Measurements from ENCODE around the gene CELA2A.

CELA2A gene

GRCh38 chr1:15439325-15439724 is 17.2 kb upstream of the CELA2A start:
- H3K27me3 ChIP-seq (replicated peaks): no peaks in the 10 kb centered on the region
- in situ Hi-C loops (cut with HindIII; ENCODE audit: low pct_ligation_motif_present, low sequenced_read_pairs): no loop called here
- H3K27ac ChIP-seq: no peak overlapping the region
- no peaks in the 10 kb centered on the region for H3K36me3 ChIP-seq (replicated peaks)
- TF ChIP-seq CTCF (IDR thresholded peaks at IDR 0.05; ENCODE audit: low read depth, low read length, missing control alignments): no peak
- DNase-seq: no peak
- no peak overlapping the region for H3K4me3 ChIP-seq (ENCODE audit: low read depth, low read length)

GRCh38 chr1:15440357-15440756 is 16.2 kb upstream of the CELA2A start:
- no peak overlapping the region for H3K4me3 ChIP-seq (ENCODE audit: low read depth, low read length)
- no peak for TF ChIP-seq CTCF (IDR thresholded peaks at IDR 0.05; ENCODE audit: low read depth, low read length, missing control alignments)
- no peak for DNase-seq

GRCh38 chr1:15441247-15441646 is 15.3 kb upstream of the CELA2A start:
- in situ Hi-C loops (cut with HindIII; ENCODE audit: low pct_ligation_motif_present, low sequenced_read_pairs): no loop called here
- no peaks in the 10 kb centered on the region for H3K27me3 ChIP-seq (replicated peaks)
- TF ChIP-seq CTCF (IDR thresholded peaks at IDR 0.05; ENCODE audit: low read depth, low read length, missing control alignments): no peak

More at GRCh38 chr1:15440357-15440756, 16.2 kb upstream of the CELA2A start:
- Histone ChIP-seq H3K27me3 (replicated peaks) (no peaks in the 10 kb centered on the region), H3K27ac (no peak overlapping the region), H3K36me3 (replicated peaks) (no peaks in the 10 kb centered on the region)
- in situ Hi-C loops (cut with HindIII; ENCODE audit: low pct_ligation_motif_present, low sequenced_read_pairs): no loop called here

GRCh38 chr1:15442119-15442518 is 14.4 kb upstream of the CELA2A start:
- H3K27ac ChIP-seq: no peak overlapping the region
- TF ChIP-seq CTCF (IDR thresholded peaks at IDR 0.05; ENCODE audit: low read depth, low read length, missing control alignments): no peak
- in situ Hi-C loops (cut with HindIII; ENCODE audit: low pct_ligation_motif_present, low sequenced_read_pairs): no loop called here

More at GRCh38 chr1:15441247-15441646, 15.3 kb upstream of the CELA2A start:
- Histone ChIP-seq H3K27ac (no peak overlapping the region), H3K36me3 (replicated peaks) (no peaks in the 10 kb centered on the region), H3K4me3 (ENCODE audit: low read depth, low read length) (no peak overlapping the region)
- no peak for DNase-seq

GRCh38 chr1:15442759-15443158 is 13.8 kb upstream of the CELA2A start:
- no peak for DNase-seq
- in situ Hi-C loops (cut with HindIII; ENCODE audit: low pct_ligation_motif_present, low sequenced_read_pairs): no loop called here
- no peak overlapping the region for H3K27ac ChIP-seq
- no peak overlapping the region for H3K4me3 ChIP-seq (ENCODE audit: low read depth, low read length)
- no peaks in the 10 kb centered on the region for H3K36me3 ChIP-seq (replicated peaks)
- H3K27me3 ChIP-seq (replicated peaks): no peaks in the 10 kb centered on the region
- no peak for TF ChIP-seq CTCF (IDR thresholded peaks at IDR 0.05; ENCODE audit: low read depth, low read length, missing control alignments)

More at GRCh38 chr1:15442119-15442518, 14.4 kb upstream of the CELA2A start:
- Histone ChIP-seq H3K4me3 (ENCODE audit: low read depth, low read length) (no peak overlapping the region), H3K27me3 (replicated peaks) (no peaks in the 10 kb centered on the region), H3K36me3 (replicated peaks) (no peaks in the 10 kb centered on the region)
- DNase-seq: no peak

- in situ Hi-C loops (cut with HindIII; ENCODE audit: low pct_ligation_motif_present, low sequenced_read_pairs): no loop called here
- no peak for DNase-seq
- Histone ChIP-seq H3K36me3 (replicated peaks) (no peaks in the 10 kb centered on the region), H3K27me3 (replicated peaks) (no peaks in the 10 kb centered on the region), H3K4me3 (ENCODE audit: low read depth, low read length) (no peak overlapping the region), H3K27ac (no peak overlapping the region)
- no peak for TF ChIP-seq CTCF (IDR thresholded peaks at IDR 0.05; ENCODE audit: low read depth, low read length, missing control alignments)
Observed at GRCh38 chr1:15443281-15443680, 13.3 kb upstream of the CELA2A start.

Measured in brain microvascular endothelial cell (primary cell).